Erythroblast (primary cell): ENCODE measurements around the gene HMGXB4.

ENCODE experiments used
- GATA1 ChIP-seq: IDR thresholded peaks from 2 replicates; pipeline ENCODE4 v1.6.1; 2011; ENCODE audit warnings: low read depth, mild to moderate bottlenecking, control low read depth, low read length, moderate library complexity
- POLR2A ChIP-seq: IDR thresholded peaks from 2 replicates; pipeline ENCODE4 v1.6.1; 2011; ENCODE audit warnings: mild to moderate bottlenecking, low read length

DNA sequence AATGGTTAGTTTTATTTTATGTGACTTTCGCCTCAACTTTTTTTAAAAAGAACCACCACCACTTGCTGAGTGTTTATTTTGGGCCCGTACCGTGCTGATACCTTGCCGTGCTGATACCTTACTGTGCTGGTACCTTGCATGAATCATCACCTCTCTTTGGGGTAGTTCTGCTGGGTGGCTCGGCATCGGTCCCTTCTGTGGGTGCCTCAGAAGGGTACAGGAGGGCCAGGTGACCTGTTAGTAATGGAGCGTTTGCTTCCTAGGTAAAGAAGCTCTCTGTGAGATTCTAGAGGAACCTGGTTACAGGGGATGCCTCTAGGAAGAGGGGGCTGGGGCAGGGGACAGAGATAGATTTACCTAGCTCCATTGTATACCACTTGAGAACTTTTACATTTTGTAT is 59.5 kb downstream of the HMGXB4 start:
- TF ChIP-seq POLR2A (no peak), GATA1 (no peak)
